NCI-H446 (cell line): ENCODE measurements around the gene TMTC4.
"Not testable (repeated sequence)": the region's sequence is repeated elsewhere in the genome, so short reads cannot be mapped to it uniquely, and the experiment has no call there.

ENCODE experiments used
- DNase-seq, 2 experiments: peaks; one replicate each; lab custom pipeline; 2025; lab: John Stamatoyannopoulos, UW

The TMTC4 gene

DNA sequence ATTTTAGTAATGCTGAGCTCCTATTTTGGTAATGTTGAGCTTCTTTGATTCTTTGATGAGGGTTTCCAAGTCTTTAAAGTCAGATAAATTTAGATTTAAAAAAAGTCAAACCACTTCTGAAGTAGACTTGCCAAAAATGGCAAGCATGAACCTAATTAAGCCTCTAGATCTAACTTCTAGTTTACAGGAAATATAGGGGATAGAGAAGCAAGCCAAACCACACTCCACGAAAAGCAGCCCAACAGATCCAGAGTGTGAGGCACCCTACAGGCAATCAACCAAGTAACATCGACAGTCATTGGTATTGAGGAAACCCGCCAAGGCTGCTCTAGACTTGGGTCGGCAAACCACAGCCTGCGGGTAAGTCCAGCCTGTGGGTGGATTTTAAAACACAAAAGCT lies 89.7 kb downstream of the TMTC4 start:
- peak in 1 of 2 experiments; percentile 15 for DNase-seq

DNA sequence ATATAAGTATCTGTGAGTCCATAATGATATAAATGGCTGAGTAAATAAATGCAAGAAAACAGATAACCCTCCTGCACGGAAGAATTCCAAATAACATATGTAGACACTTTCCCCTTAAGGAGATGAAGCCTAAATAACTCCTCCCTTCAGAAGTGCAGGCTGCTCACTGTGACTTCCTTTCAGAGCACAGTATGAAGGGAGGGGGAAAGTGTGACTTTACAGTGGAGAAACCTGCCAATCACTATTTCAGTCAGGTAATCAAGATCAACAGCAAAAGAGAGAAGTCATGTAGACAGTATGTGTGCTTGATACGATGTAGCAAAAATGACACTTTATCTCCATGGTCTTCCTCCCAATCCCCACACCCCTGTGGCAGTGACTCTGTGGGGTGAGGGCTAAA lies 93.1 kb downstream of the TMTC4 start:
- no peak for DNase-seq

DNA sequence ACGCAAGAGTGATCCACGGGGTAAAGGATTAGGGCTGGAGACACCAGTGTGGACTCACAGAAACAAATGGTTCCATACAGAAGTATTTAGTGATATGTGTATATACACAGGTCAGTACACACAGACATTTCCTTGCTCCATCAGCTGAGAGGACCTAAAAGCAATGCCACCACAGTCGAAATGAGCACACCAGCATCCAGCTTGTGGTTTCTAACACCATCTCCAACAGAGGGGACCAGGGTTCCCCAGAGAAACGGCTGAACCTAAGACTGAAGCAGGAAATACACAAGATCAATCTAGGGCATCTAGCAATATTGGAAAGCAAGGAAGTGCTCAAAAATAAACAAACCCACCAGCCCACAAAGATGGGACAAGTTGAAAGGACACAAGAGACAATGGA lies 93.6 kb downstream of the TMTC4 start:
- DNase-seq: no peak

DNA sequence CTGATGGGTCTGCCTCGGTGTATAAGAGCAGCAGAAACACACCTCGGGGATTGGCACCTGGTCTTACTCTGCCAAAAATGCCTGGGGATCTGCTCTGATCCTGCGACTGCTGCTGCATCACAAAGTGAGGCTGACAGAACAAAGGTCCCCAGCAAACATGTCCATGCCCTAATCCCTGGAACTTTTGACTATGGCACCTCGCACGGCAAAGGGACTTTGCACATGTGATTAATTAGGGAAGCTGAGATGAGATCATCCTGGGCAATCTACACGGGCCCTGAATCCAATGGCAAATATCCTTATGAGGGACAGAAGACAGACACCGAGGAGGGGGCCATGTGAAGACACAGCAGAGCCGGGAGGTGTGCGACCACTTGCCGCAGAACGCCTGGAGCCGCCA lies 94.5 kb downstream of the TMTC4 start:
- no peak for DNase-seq

DNA sequence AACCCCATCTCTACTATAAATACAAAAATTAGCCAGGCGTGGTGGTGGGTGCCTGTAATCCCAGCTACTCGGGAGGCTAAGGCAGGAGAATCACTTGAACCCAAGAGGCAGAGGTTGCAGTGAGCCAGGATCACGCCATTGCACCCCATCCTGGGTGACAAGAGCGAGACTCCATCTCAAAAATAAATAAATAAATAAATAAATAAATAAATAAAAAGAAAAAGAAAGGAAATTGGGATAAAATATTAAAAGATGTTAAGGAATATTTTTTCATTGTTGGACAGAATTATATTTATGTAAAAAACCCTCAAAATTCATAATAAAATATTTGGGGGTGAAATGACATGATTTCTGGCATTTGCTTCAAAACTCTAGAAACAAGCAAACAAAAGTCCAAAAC lies 97.4 kb downstream of the TMTC4 start:
- DNase-seq: not testable (repeated sequence)

DNA sequence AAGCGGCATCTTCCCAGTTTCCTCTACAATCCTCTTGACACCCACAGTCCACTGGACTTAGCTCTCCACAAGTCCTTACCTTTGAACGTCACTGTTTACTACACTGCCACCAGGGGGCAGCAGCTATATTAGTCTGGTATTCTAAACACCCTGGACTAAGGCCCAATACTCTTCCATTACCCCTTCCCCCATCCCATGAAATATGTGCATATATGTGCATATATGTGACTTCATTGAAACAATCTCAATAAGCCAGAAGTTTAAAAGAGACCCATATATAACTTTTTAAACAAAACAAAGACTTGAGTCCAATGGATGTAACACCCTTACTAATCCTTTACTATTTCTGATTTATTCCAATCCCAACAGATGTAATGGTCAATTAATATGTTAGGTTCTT lies 101.5 kb downstream of the TMTC4 start:
- peak; percentile 50 to 68 for DNase-seq

DNA sequence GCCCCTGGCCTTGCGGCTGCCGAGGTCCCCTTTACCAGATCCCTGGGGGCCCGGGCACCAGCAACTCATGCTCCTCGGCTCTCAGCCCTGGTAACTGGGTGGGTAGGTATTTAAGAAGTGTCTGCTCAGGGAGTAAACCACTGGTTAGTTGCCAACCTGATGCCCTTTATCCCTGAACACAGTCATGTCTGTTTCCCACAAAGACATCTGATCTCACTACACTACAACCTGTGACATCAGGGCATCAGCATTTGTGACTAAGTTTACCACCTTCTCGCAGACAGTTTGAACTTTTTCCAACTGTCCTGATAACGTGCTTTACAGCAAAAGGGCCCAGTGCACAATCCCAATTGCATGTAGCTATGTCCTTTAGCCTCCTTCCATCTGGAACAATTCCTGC lies 108.1 kb downstream of the TMTC4 start:
- no peak for DNase-seq

DNA sequence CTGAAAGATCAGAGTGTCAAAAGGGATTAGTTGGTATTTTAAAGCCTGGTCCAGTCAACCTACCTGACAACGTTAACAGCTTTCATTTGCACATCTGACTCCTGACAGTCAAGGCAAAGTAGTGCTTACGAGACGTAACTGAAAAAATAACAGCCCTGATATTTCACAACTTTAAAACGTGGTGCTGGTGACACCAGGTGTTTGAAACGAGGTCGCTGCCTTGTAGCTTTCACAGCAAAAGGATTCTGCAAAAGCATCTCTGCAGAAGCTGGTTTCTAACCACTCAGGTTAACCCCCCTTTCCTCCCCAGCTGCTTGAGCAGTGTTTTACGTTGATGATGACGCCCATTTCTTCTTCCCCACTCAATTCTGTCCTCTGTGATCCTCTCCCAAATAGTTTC lies 109.3 kb downstream of the TMTC4 start:
- no peak for DNase-seq

DNA sequence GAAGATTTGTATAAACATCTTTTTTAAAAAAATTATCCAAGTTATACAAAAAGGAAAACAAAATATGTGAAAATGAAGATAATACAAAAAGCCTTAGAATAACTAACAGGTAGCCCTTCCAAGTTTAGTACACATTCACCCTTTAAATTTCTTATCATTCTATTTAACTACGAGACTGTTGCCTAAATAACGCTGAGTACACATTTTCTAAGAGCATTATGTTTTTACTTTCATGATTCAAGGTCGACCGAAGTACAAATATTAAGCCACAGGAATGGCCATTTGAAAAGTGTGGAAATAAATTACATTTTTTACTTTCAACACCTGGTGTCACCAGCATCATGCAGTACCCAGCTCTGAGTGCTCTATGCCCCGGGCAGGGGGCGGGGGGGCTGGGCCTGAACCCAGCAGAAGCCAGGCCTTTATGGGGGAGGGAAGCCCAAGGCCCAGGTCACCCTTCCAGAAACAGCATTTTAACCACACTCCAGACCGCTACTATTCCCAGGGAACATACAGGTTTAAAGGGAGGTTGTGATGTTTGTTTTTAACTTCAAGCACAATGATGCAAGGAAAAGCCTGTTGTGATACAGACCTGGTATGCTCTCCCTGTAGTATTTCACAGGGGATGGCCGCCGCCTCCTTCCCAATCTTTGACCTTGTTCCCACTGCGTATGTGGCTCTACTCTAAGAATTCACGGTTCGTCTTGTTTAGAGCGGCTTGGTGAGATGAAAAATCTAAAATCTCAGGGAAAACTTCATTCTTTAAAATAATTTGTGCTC lies 110.0 kb downstream of the TMTC4 start:
- no peak for DNase-seq

DNA sequence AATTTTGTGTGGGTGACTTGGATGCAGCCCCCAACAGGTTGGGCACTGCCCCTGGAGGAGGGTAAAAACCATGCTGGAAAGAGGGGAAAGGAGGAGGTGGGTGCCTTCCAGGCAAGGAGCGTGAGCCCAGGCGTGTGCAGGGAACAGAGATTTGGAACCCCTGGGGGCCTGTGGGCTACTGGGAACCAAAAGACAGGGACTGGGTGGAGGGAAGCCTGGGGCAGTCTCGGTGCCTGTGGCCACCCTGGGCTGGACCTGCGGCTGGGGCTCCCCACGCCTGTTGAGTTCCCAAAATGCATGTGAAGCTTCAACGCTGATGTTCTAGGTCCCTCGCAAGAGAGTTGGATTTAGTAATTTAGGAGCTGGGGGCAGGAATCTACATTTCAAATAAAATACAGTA lies 110.8 kb downstream of the TMTC4 start:
- DNase-seq: no peak

DNA sequence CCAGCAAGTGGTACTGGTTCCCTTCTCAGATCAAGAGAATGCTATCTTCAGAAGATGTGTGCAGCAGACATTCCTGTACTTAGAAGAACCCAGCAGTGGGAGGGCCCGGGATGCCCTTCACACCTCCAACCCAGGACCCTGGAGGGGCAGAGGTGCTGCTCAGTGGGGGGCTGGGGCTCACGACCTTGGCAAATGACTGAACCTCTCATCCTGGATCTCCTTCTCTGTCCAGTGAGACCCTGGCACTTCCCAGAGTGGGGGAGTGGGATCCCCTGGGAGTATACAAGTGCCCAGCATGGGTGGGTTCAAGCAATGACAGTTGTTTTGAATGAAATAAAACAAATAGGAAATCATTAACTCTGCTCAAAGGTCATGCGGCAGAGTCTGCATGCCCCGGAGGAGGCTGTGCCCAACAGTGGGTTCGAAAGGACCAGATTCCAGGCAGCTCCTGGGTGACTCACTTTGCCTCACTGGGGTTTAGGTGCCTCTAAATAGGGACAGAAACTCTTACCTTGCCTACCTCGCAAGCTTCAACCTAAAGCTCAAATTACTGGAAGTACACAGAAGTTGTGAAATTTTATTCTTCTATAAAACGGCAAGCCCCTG lies 112.9 kb downstream of the TMTC4 start:
- DNase-seq: no peak

DNA sequence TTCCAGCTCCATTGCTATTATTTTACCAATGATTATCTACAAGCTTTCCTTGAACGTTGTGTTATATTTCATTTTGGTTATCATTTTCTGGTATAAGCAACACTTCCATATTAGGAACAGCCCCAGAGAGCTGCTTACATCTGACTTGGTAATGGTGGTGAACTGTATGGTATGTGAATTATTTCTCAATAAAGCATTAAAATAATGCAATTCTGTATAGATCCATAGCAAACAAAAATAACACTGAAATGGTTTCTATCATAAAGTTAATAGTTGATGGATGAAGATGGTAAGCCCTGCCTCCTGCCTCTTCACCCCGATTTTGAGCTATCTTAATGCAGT lies 113.5 kb downstream of the TMTC4 start:
- DNase-seq: no peak

DNA sequence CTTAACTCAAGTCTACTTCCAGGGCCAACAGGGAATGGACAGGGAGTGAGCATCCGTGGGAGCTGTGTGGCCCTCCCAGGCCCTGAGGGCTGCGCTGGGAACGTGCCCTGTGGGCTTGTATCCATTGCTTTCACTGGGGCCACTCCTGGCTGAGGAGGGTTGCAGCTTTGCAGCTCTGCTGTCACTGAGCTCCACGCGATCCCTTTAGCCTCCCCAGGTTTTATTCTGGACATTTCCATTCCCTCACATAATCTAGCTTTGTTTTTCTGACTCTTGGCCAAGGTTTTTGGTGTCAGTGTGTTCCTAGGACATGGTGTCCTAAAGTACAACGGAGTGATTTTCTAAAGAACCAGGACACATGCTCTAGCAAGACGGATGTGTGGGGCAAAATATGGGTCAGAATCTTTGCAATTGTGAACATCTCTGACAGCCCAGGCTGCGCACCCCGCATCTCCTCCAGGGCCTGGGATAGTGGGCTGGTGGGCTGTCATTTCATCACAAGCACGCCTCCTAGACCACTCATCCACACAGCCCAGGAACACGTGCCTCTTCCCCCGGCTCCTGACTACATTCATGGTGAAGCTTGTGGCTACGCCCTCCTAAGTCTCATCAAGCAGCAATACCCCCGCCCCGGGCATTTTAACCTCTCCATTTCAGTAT lies 114.0 kb downstream of the TMTC4 start:
- DNase-seq: no peak

DNA sequence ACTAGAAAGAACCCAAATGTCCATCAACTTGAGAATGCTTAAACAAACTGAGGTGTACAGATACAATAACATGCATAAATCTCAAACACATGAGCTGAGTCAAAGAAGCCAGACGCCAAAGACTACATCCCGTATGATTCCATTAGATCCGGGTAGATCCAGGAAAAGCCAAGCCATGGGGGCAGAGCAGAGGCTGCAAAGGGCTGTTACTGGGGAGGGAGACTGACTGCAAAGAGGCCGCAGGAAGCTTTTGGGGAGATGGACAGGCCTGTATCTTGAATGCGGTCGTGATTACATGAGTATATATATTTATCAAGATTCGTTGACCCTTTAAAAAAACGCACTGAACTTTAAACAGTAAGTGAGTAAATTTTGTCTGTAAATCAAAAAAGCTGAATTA lies 114.7 kb downstream of the TMTC4 start:
- DNase-seq: no peak
